Measurements from ENCODE around the gene KLHL14.

Gene KLHL14

DNA sequence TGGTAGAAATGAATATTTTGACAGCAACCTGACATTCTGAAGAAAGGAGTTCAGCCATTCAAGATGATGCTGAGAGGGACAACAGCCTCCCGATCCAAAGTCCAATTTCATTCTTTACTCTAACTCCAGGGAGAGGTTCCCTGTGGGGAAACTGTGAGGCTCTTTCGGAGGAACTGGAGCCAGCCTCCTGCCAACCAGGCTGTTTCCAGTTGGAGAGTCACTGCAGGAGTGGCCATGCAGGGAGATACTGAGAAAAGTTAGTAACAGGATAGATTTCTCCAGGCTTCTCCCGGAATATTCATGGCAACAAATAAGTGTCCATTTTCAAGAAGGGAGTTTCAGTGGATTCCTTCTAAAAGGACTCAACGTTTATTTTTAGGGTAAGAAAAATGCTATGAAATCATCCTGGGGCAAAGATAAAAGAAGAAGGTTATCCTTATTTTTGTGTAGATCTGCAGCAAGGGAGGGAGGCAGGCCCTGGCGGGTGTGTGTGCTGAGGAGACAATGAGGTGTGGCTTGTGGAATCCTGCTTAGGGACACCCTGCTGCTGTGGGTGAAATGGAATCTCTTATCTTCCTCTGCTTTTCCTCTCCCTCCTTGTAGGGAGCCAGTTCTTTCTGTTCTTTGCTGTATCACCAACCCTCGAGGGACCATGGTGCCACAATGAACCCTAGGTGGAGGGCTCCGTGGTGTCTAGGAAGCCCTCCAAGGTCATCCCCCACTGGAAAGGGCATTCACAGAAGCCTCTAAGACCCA, 18.1 kb downstream of the KLHL14 start:
- H3K4me3 ChIP-seq (ENCODE audit: low read depth in 1 of 5, low read length in 5 of 5): no peak overlapping the region
- H3K36me3 ChIP-seq (ENCODE audit: control insufficient read depth in 5 of 5, insufficient read depth in 5 of 5, low read length in 5 of 5): no peaks in the 10 kb centered on the region
- H3K4me1 ChIP-seq (ENCODE audit: control insufficient read depth in 5 of 5, insufficient read depth in 5 of 5, low read length in 5 of 5): no peaks in the 10 kb centered on the region
- no peak overlapping the region for H3K27ac ChIP-seq (ENCODE audit: low read depth, low read length)
- no peak overlapping the region for H3K9ac ChIP-seq (ENCODE audit: low read length in 5 of 5)
- peaks cover 0 to 6% (median 0%) of the 10 kb centered on the region in 5 donors for H3K27me3 ChIP-seq (ENCODE audit: control insufficient read depth in 5 of 5, insufficient read depth in 4 of 5, low read length in 5 of 5)
- H3K9me3 ChIP-seq (ENCODE audit: control insufficient read depth in 5 of 5, low read length in 5 of 5): no peaks in the 10 kb centered on the region

DNA sequence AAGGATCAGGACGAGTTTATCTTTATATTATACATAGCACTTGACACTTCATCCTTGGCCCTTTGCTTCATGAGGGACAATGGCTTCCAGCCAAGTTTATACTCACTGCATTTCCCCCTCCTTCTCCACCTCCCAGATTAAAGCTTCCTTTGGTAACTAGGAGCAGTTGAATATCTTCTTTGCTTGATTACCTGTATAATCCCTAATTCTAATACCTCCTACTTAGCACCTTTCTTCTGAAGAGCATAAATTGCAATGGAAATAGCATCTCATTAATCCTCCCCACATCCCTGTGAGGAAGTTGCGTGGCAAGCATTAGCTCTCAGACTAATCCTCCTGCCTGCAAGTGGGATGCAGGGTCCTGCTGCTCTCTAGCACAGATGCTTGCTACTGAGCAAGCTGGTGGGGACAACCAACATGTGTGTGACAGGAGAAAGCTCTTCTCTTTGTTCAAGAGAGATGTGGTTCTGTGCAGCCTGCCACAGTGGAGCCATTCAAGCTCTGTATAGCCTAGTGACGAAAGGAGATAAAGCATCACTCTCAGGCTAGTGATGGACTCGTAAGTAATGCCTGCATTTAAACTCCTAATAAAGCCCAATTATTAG, 19.1 kb downstream of the KLHL14 start:
- H3K4me3 ChIP-seq (ENCODE audit: low read depth in 1 of 5, low read length in 5 of 5): no peak overlapping the region
- H3K9ac ChIP-seq (ENCODE audit: low read length in 5 of 5): no peak overlapping the region
- no peaks in the 10 kb centered on the region for H3K4me1 ChIP-seq (ENCODE audit: control insufficient read depth in 5 of 5, insufficient read depth in 5 of 5, low read length in 5 of 5)
- no peak overlapping the region for H3K27ac ChIP-seq (ENCODE audit: low read depth, low read length)
- H3K27me3 ChIP-seq (ENCODE audit: control insufficient read depth in 5 of 5, insufficient read depth in 4 of 5, low read length in 5 of 5): peaks cover 0 to 6% (median 0%) of the 10 kb centered on the region in 5 donors
- no peaks in the 10 kb centered on the region for H3K9me3 ChIP-seq (ENCODE audit: control insufficient read depth in 5 of 5, low read length in 5 of 5)
- no peaks in the 10 kb centered on the region for H3K36me3 ChIP-seq (ENCODE audit: control insufficient read depth in 5 of 5, insufficient read depth in 5 of 5, low read length in 5 of 5)

DNA sequence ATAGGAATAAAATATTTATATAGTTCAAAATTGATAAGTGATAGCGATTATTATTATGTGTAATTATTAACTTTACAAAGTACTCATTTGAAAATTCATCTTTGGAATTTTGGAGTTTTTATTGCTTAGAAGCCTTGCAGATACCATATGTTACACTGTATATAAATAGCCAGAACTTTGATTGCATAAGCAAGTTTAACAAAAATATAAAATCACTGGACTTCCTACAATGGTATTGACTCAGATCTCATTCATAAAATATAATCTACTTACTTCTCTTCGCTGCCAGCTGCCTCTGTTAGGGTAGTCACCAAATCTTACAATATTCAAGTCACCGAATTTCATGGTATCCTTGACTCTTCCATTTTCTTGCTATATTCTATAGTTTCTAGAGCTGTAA, 22.5 kb downstream of the KLHL14 start:
- Histone ChIP-seq H3K27me3 (ENCODE audit: control insufficient read depth in 5 of 5, insufficient read depth in 4 of 5, low read length in 5 of 5) (peaks cover 0 to 6% (median 0%) of the 10 kb centered on the region in 5 donors), H3K36me3 (ENCODE audit: control insufficient read depth in 5 of 5, insufficient read depth in 5 of 5, low read length in 5 of 5) (no peaks in the 10 kb centered on the region), H3K27ac (ENCODE audit: low read depth, low read length) (no peak overlapping the region), H3K9ac (ENCODE audit: low read length in 5 of 5) (no peak overlapping the region), H3K4me3 (ENCODE audit: low read depth in 1 of 5, low read length in 5 of 5) (no peak overlapping the region), H3K4me1 (ENCODE audit: control insufficient read depth in 5 of 5, insufficient read depth in 5 of 5, low read length in 5 of 5) (no peaks in the 10 kb centered on the region), H3K9me3 (ENCODE audit: control insufficient read depth in 5 of 5, low read length in 5 of 5) (no peaks in the 10 kb centered on the region)

DNA sequence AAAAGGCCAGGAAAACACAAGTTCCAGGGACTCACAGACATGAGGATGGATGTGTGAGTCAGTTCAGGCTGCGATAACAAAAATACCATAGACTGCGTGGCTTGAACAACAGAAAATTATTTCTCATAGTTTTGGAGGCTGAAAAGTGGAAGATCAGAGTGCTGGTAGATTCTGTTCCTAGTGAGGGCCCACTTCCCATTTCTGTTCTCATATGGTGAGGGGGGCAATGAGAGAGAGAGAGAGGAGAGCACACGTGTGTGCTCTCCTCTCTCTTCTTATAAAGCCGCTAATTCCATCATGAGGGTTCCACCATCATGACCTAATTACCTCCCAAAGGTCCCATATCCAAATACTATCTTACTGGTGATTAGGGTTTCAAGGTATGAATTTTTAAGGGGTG, 23.0 kb downstream of the KLHL14 start:
- H3K36me3 ChIP-seq (ENCODE audit: control insufficient read depth in 5 of 5, insufficient read depth in 5 of 5, low read length in 5 of 5): no peaks in the 10 kb centered on the region
- no peaks in the 10 kb centered on the region for H3K9me3 ChIP-seq (ENCODE audit: control insufficient read depth in 5 of 5, low read length in 5 of 5)
- H3K27ac ChIP-seq (ENCODE audit: low read depth, low read length): no peak overlapping the region
- H3K4me1 ChIP-seq (ENCODE audit: control insufficient read depth in 5 of 5, insufficient read depth in 5 of 5, low read length in 5 of 5): no peaks in the 10 kb centered on the region
- H3K9ac ChIP-seq (ENCODE audit: low read length in 5 of 5): no peak overlapping the region
- no peak overlapping the region for H3K4me3 ChIP-seq (ENCODE audit: low read depth in 1 of 5, low read length in 5 of 5)
- H3K27me3 ChIP-seq (ENCODE audit: control insufficient read depth in 5 of 5, insufficient read depth in 4 of 5, low read length in 5 of 5): peaks cover 0 to 3% (median 0%) of the 10 kb centered on the region in 5 donors

DNA sequence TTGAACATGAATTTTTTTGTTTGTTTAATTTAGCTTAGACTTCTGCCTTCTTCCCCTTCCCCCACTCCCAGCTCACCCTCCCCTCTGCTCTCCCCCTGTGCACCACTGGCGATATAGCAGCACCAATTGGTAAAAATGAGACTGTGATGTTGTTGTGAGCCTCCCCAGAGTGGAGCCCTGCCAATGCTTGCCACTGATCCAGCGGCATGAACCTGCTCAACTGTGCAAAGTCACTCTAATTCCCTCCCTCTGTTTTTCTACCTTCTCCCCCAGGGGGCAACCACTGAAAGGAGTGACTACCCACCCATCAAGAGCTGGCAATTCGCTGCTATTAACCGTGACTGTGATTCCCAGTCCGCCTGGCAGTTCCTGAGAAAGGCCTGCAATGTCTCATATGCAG, 30.2 kb downstream of the KLHL14 start:
- H3K36me3 ChIP-seq (ENCODE audit: control insufficient read depth in 5 of 5, insufficient read depth in 5 of 5, low read length in 5 of 5): no peaks in the 10 kb centered on the region
- H3K4me3 ChIP-seq (ENCODE audit: low read depth in 1 of 5, low read length in 5 of 5): no peak overlapping the region
- no peaks in the 10 kb centered on the region for H3K9me3 ChIP-seq (ENCODE audit: control insufficient read depth in 5 of 5, low read length in 5 of 5)
- H3K27ac ChIP-seq (ENCODE audit: low read depth, low read length): no peak overlapping the region
- peaks cover 0 to 3% (median 0%) of the 10 kb centered on the region in 5 donors for H3K27me3 ChIP-seq (ENCODE audit: control insufficient read depth in 5 of 5, insufficient read depth in 4 of 5, low read length in 5 of 5)
- no peak overlapping the region for H3K9ac ChIP-seq (ENCODE audit: low read length in 5 of 5)
- peaks cover 0 to 1% (median 0%) of the 10 kb centered on the region in 5 donors for H3K4me1 ChIP-seq (ENCODE audit: control insufficient read depth in 5 of 5, insufficient read depth in 5 of 5, low read length in 5 of 5)

DNA sequence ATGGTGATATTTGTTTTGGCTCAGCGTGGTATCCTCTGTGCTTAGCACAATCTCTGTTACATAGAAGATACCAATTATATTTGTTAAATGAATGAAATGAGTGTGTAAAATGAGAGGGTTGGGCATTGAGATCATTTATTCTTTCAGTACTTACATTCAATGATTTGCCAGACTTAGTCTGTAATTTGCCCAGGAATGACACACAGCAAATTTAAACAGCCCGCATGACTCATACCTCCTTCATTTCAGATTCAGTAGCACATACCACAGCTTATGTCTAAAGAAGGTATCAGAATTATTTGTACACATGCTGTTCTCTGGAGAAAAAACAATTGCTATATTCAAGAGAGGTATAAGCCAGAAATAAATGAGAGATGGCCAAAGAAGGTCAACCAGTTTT, 37.0 kb downstream of the KLHL14 start:
- peaks cover 0 to 6% (median 0%) of the 10 kb centered on the region in 5 donors for H3K27me3 ChIP-seq (ENCODE audit: control insufficient read depth in 5 of 5, insufficient read depth in 4 of 5, low read length in 5 of 5)
- no peak overlapping the region for H3K4me3 ChIP-seq (ENCODE audit: low read depth in 1 of 5, low read length in 5 of 5)
- H3K4me1 ChIP-seq (ENCODE audit: control insufficient read depth in 5 of 5, insufficient read depth in 5 of 5, low read length in 5 of 5): peaks cover 0 to 3% (median 0%) of the 10 kb centered on the region in 5 donors
- H3K9ac ChIP-seq (ENCODE audit: low read length in 5 of 5): no peak overlapping the region
- H3K9me3 ChIP-seq (ENCODE audit: control insufficient read depth in 5 of 5, low read length in 5 of 5): peaks cover 0 to 10% (median 7%) of the 10 kb centered on the region in 5 donors
- no peaks in the 10 kb centered on the region for H3K36me3 ChIP-seq (ENCODE audit: control insufficient read depth in 5 of 5, insufficient read depth in 5 of 5, low read length in 5 of 5)
- no peak overlapping the region for H3K27ac ChIP-seq (ENCODE audit: low read depth, low read length)

DNA sequence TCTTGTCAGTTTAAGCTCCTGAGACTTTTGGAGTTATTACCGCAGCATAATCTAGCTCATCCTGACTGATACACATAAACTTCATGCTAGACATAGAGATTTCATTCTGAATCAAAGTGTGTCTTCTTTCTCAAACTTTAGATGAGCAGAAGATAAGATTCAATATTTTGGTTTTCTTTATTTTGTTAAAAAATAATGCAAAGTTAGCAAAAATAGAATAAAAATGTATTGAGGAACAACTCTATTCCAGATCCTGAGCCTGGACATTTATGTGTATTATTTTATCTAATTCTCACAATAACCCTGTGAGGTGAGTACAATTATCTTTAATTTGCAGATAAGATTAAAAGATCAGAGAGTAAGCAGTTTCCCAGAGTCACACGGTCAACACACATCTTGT, 38.4 kb downstream of the KLHL14 start:
- no peak overlapping the region for H3K27ac ChIP-seq (ENCODE audit: low read depth, low read length)
- H3K36me3 ChIP-seq (ENCODE audit: control insufficient read depth in 5 of 5, insufficient read depth in 5 of 5, low read length in 5 of 5): no peaks in the 10 kb centered on the region
- peaks cover 0 to 8% (median 0%) of the 10 kb centered on the region in 5 donors for H3K4me1 ChIP-seq (ENCODE audit: control insufficient read depth in 5 of 5, insufficient read depth in 5 of 5, low read length in 5 of 5)
- peaks cover 0 to 3% (median 0%) of the 10 kb centered on the region in 5 donors for H3K27me3 ChIP-seq (ENCODE audit: control insufficient read depth in 5 of 5, insufficient read depth in 4 of 5, low read length in 5 of 5)
- H3K9ac ChIP-seq (ENCODE audit: low read length in 5 of 5): no peak overlapping the region
- peaks cover 0 to 10% (median 7%) of the 10 kb centered on the region in 5 donors for H3K9me3 ChIP-seq (ENCODE audit: control insufficient read depth in 5 of 5, low read length in 5 of 5)
- no peak overlapping the region for H3K4me3 ChIP-seq (ENCODE audit: low read depth in 1 of 5, low read length in 5 of 5)

DNA sequence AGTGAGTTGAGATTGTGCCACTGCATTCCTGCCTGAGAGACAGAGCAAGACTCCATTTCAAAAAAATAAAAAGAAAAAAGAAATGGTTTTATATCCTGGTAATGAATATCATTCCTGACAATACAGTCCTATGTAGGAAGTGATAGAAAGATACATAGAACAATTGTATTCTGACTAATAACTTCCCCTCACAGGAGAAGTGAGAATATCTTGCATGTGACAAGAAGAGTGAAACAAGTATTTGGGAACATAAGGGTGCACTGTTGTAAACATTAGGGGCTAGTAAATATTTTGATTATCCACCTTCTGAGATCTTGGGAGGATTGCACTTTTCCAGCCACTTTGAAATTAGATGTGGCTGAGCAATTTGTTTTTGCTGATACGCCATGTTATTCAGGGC, 40.7 kb downstream of the KLHL14 start:
- Histone ChIP-seq H3K27me3 (ENCODE audit: control insufficient read depth in 5 of 5, insufficient read depth in 4 of 5, low read length in 5 of 5) (peaks cover 0 to 3% (median 0%) of the 10 kb centered on the region in 5 donors), H3K36me3 (ENCODE audit: control insufficient read depth in 5 of 5, insufficient read depth in 5 of 5, low read length in 5 of 5) (no peaks in the 10 kb centered on the region), H3K4me1 (ENCODE audit: control insufficient read depth in 5 of 5, insufficient read depth in 5 of 5, low read length in 5 of 5) (peaks cover 0 to 7% (median 0%) of the 10 kb centered on the region in 5 donors)

DNA sequence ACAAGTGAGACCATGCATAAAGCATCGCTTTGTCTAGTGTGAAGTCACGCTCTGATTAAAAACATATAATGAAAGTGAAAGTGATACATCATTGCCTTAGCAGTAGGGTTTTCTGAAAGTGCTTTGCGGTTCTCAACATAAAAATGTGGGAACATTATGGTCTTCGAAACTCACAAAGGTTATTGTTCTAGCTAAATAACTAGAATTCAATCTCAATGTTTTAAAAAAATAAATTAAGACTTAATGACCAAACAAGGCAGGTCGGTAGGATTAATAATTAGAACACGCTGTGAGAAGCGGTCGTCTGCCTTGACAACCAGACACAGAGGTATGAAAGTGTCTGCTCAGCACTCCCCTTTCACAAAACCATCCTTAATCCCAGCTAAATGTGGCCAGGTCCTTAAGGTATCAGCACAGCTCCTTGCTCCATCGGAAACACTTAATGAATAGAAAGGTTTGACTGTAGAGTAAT, 42.2 kb downstream of the KLHL14 start:
- peaks cover 0 to 10% (median 7%) of the 10 kb centered on the region in 5 donors for H3K9me3 ChIP-seq (ENCODE audit: control insufficient read depth in 5 of 5, low read length in 5 of 5)
- H3K27me3 ChIP-seq (ENCODE audit: control insufficient read depth in 5 of 5, insufficient read depth in 4 of 5, low read length in 5 of 5): peaks cover 0 to 3% (median 0%) of the 10 kb centered on the region in 5 donors
- H3K9ac ChIP-seq (ENCODE audit: low read length in 5 of 5): peak overlapping the region in 4 of 5 donors; percentile 21 to 59 (median 46)
- peak overlapping the region; percentile 50 to 68 (median 61) for H3K4me3 ChIP-seq (ENCODE audit: low read depth in 1 of 5, low read length in 5 of 5)
- H3K36me3 ChIP-seq (ENCODE audit: control insufficient read depth in 5 of 5, insufficient read depth in 5 of 5, low read length in 5 of 5): no peaks in the 10 kb centered on the region
- no peak overlapping the region for H3K27ac ChIP-seq (ENCODE audit: low read depth, low read length)
- H3K4me1 ChIP-seq (ENCODE audit: control insufficient read depth in 5 of 5, insufficient read depth in 5 of 5, low read length in 5 of 5): peaks cover 0 to 7% (median 0%) of the 10 kb centered on the region in 5 donors

More for the DNA sequence above, 40.7 kb downstream of the KLHL14 start:
- H3K9me3 ChIP-seq (ENCODE audit: control insufficient read depth in 5 of 5, low read length in 5 of 5): peaks cover 0 to 10% (median 7%) of the 10 kb centered on the region in 5 donors
- no peak overlapping the region for H3K27ac ChIP-seq (ENCODE audit: low read depth, low read length)
- no peak overlapping the region for H3K9ac ChIP-seq (ENCODE audit: low read length in 5 of 5)
- H3K4me3 ChIP-seq (ENCODE audit: low read depth in 1 of 5, low read length in 5 of 5): no peak overlapping the region

DNA sequence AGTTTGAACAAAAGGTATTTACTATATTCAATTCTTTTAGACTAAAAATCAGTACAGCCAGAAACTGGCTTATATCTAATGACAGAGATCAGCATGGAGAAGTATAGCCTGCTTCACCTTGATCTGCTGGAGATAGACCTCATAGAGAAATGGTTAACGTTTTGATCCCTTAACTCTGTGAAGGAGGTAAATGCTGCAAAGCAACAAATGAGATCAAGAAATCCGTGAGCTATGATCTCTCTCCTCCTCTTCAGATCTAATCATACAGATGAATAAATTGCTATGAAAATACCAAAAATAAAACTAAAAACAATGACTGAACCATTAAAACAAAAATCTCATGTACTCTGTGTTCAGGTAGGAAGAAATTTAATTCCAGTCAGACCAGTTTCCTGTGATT, 42.8 kb downstream of the KLHL14 start:
- peak overlapping the region; percentile 50 to 68 (median 61) for H3K4me3 ChIP-seq (ENCODE audit: low read depth in 1 of 5, low read length in 5 of 5)
- H3K27ac ChIP-seq (ENCODE audit: low read depth, low read length): no peak overlapping the region
- H3K36me3 ChIP-seq (ENCODE audit: control insufficient read depth in 5 of 5, insufficient read depth in 5 of 5, low read length in 5 of 5): no peaks in the 10 kb centered on the region
- peak overlapping the region in 1 of 5 donors; percentile 45 for H3K9ac ChIP-seq (ENCODE audit: low read length in 5 of 5)
- no peaks in the 10 kb centered on the region for H3K27me3 ChIP-seq (ENCODE audit: control insufficient read depth in 5 of 5, insufficient read depth in 4 of 5, low read length in 5 of 5)
- peaks cover 0 to 10% (median 7%) of the 10 kb centered on the region in 5 donors for H3K9me3 ChIP-seq (ENCODE audit: control insufficient read depth in 5 of 5, low read length in 5 of 5)
- H3K4me1 ChIP-seq (ENCODE audit: control insufficient read depth in 5 of 5, insufficient read depth in 5 of 5, low read length in 5 of 5): peaks cover 0 to 7% (median 0%) of the 10 kb centered on the region in 5 donors

Data from subcutaneous abdominal adipose tissue (tissue), 5 donors.